ENCODE data around the gene ME3.
A peak's percentile ranks its signal among the peaks of the same experiment; 100 is the strongest.

ME3 gene

GRCh38 chr11:86558207-86558606 is 114.2 kb downstream of the ME3 start:
- Histone ChIP-seq H3K27ac (ENCODE audit: low read depth, low read length) (no peak overlapping the region), H3K4ac (ENCODE audit: low read depth, low read length) (no peak overlapping the region), H3K27me3 (ENCODE audit: insufficient read depth, low read length, poor library complexity) (no peaks in the 10 kb centered on the region), H3K79me1 (ENCODE audit: low read length) (no peaks in the 10 kb centered on the region), H3K4me2 (ENCODE audit: low read length) (no peak overlapping the region), H2AK5ac (ENCODE audit: low read length) (no peak overlapping the region), H2BK5ac (ENCODE audit: low read length) (no peak overlapping the region), H4K5ac (ENCODE audit: low read length) (no peak overlapping the region), H3K4me3 (ENCODE audit: low read length) (no peak overlapping the region), H3K4me1 (ENCODE audit: control insufficient read depth, low read depth, low read length) (peaks cover 5% of the 10 kb centered on the region), H3K9ac (ENCODE audit: low read length) (no peak overlapping the region), H3K18ac (ENCODE audit: low read length) (no peak overlapping the region), H3K56ac (ENCODE audit: low read length) (no peak overlapping the region), H2BK15ac (replicated peaks; ENCODE audit: low read depth) (no peak overlapping the region), H4K8ac (ENCODE audit: low read depth, low read length) (no peak overlapping the region), H3K79me2 (ENCODE audit: control insufficient read depth, insufficient read depth, low read length) (no peaks in the 10 kb centered on the region), H3K23ac (ENCODE audit: low read length) (no peak overlapping the region), H3K36me3 (ENCODE audit: control insufficient read depth, insufficient read depth, low read length) (no peaks in the 10 kb centered on the region), H2BK120ac (ENCODE audit: low read depth, low read length) (no peak overlapping the region)
- no CpG with 5 or more reads among the region's 1 CpG for WGBS (ENCODE audit: extremely low coverage, insufficient coverage, low lambda C conversion rate)
- DNase-seq, result no peak

GRCh38 chr11:86555866-86556265 is 116.5 kb downstream of the ME3 start:
- no peak overlapping the region for H3K56ac ChIP-seq (ENCODE audit: low read length)
- no peaks in the 10 kb centered on the region for H3K36me3 ChIP-seq (ENCODE audit: control insufficient read depth, insufficient read depth, low read length)
- H3K27ac ChIP-seq (ENCODE audit: low read depth, low read length), result no peak overlapping the region
- H2BK15ac ChIP-seq (replicated peaks; ENCODE audit: low read depth), result no peak overlapping the region
- H2BK5ac ChIP-seq (ENCODE audit: low read length), result no peak overlapping the region
- peaks cover 15% of the 10 kb centered on the region for H3K4me1 ChIP-seq (ENCODE audit: control insufficient read depth, low read depth, low read length)
- H3K27me3 ChIP-seq (ENCODE audit: insufficient read depth, low read length, poor library complexity), result no peaks in the 10 kb centered on the region
- no peak overlapping the region for H2AK5ac ChIP-seq (ENCODE audit: low read length)
- no peaks in the 10 kb centered on the region for H3K79me2 ChIP-seq (ENCODE audit: control insufficient read depth, insufficient read depth, low read length)
- no peak overlapping the region for H4K5ac ChIP-seq (ENCODE audit: low read length)
- H4K8ac ChIP-seq (ENCODE audit: low read depth, low read length), result no peak overlapping the region
- H2BK120ac ChIP-seq (ENCODE audit: low read depth, low read length), result no peak overlapping the region
- no peaks in the 10 kb centered on the region for H3K79me1 ChIP-seq (ENCODE audit: low read length)
- H3K9ac ChIP-seq (ENCODE audit: low read length), result no peak overlapping the region
- no peak overlapping the region for H3K23ac ChIP-seq (ENCODE audit: low read length)
- H3K18ac ChIP-seq (ENCODE audit: low read length), result no peak overlapping the region
- H3K4ac ChIP-seq (ENCODE audit: low read depth, low read length), result no peak overlapping the region
- no peak for DNase-seq
- H3K4me3 ChIP-seq (ENCODE audit: low read length), result no peak overlapping the region
- no peak overlapping the region for H3K4me2 ChIP-seq (ENCODE audit: low read length)

- WGBS (ENCODE audit: extremely low coverage, insufficient coverage, low lambda C conversion rate), result 100% methylated on average over 2 of the region's 5 CpGs
- H2BK120ac ChIP-seq (ENCODE audit: low read depth, low read length), result no peak overlapping the region
- no peaks in the 10 kb centered on the region for H3K27me3 ChIP-seq (ENCODE audit: insufficient read depth, low read length, poor library complexity)
These were observed 117.0 kb downstream of the ME3 start for GRCh38 chr11:86555401-86555800.

GRCh38 chr11:86553265-86553664 is 119.2 kb downstream of the ME3 start:
- Histone ChIP-seq H3K27me3 (ENCODE audit: insufficient read depth, low read length, poor library complexity) (no peaks in the 10 kb centered on the region), H2BK15ac (replicated peaks; ENCODE audit: low read depth) (no peak overlapping the region), H3K4ac (ENCODE audit: low read depth, low read length) (no peak overlapping the region), H3K18ac (ENCODE audit: low read length) (peak overlapping the region; percentile 13), H3K36me3 (ENCODE audit: control insufficient read depth, insufficient read depth, low read length) (no peaks in the 10 kb centered on the region), H4K8ac (ENCODE audit: low read depth, low read length) (no peak overlapping the region), H3K27ac (ENCODE audit: low read depth, low read length) (no peak overlapping the region), H3K23ac (ENCODE audit: low read length) (no peak overlapping the region), H4K5ac (ENCODE audit: low read length) (no peak overlapping the region), H3K9ac (ENCODE audit: low read length) (no peak overlapping the region), H2AK5ac (ENCODE audit: low read length) (no peak overlapping the region), H3K4me3 (ENCODE audit: low read length) (no peak overlapping the region), H3K79me2 (ENCODE audit: control insufficient read depth, insufficient read depth, low read length) (no peaks in the 10 kb centered on the region), H3K56ac (ENCODE audit: low read length) (no peak overlapping the region), H2BK5ac (ENCODE audit: low read length) (no peak overlapping the region), H3K79me1 (ENCODE audit: low read length) (no peaks in the 10 kb centered on the region), H3K4me2 (ENCODE audit: low read length) (no peak overlapping the region), H2BK120ac (ENCODE audit: low read depth, low read length) (no peak overlapping the region), H3K4me1 (ENCODE audit: control insufficient read depth, low read depth, low read length) (peaks cover 10% of the 10 kb centered on the region)
- DNase-seq, result no peak
- WGBS (ENCODE audit: extremely low coverage, insufficient coverage, low lambda C conversion rate), result no CpG with 5 or more reads among the region's 4 CpGs

More at GRCh38 chr11:86555401-86555800, 117.0 kb downstream of the ME3 start:
- no peak overlapping the region for H3K4me2 ChIP-seq (ENCODE audit: low read length)
- H3K79me2 ChIP-seq (ENCODE audit: control insufficient read depth, insufficient read depth, low read length), result no peaks in the 10 kb centered on the region
- H3K56ac ChIP-seq (ENCODE audit: low read length), result no peak overlapping the region
- H3K4me3 ChIP-seq (ENCODE audit: low read length), result no peak overlapping the region
- H3K79me1 ChIP-seq (ENCODE audit: low read length), result no peaks in the 10 kb centered on the region
- no peak overlapping the region for H2BK15ac ChIP-seq (replicated peaks; ENCODE audit: low read depth)
- no peak overlapping the region for H3K23ac ChIP-seq (ENCODE audit: low read length)
- no peak overlapping the region for H3K4ac ChIP-seq (ENCODE audit: low read depth, low read length)
- H2BK5ac ChIP-seq (ENCODE audit: low read length), result no peak overlapping the region
- no peak overlapping the region for H3K18ac ChIP-seq (ENCODE audit: low read length)
- no peak for DNase-seq
- no peaks in the 10 kb centered on the region for H3K36me3 ChIP-seq (ENCODE audit: control insufficient read depth, insufficient read depth, low read length)
- no peak overlapping the region for H2AK5ac ChIP-seq (ENCODE audit: low read length)
- no peak overlapping the region for H4K5ac ChIP-seq (ENCODE audit: low read length)
- no peak overlapping the region for H3K9ac ChIP-seq (ENCODE audit: low read length)
- peaks cover 15% of the 10 kb centered on the region for H3K4me1 ChIP-seq (ENCODE audit: control insufficient read depth, low read depth, low read length)
- H4K8ac ChIP-seq (ENCODE audit: low read depth, low read length), result no peak overlapping the region
- no peak overlapping the region for H3K27ac ChIP-seq (ENCODE audit: low read depth, low read length)

- H2BK15ac ChIP-seq (replicated peaks; ENCODE audit: low read depth), result no peak overlapping the region
- H3K9ac ChIP-seq (ENCODE audit: low read length), result no peak overlapping the region
- no peak overlapping the region for H4K5ac ChIP-seq (ENCODE audit: low read length)
- H2BK120ac ChIP-seq (ENCODE audit: low read depth, low read length), result no peak overlapping the region
- H2AK5ac ChIP-seq (ENCODE audit: low read length), result peak overlapping the region; percentile 46
- no peak overlapping the region for H4K8ac ChIP-seq (ENCODE audit: low read depth, low read length)
- peak overlapping the region; percentile 22 for H3K27ac ChIP-seq (ENCODE audit: low read depth, low read length)
- no peak overlapping the region for H3K18ac ChIP-seq (ENCODE audit: low read length)
- no peaks in the 10 kb centered on the region for H3K79me1 ChIP-seq (ENCODE audit: low read length)
- no peak overlapping the region for H3K23ac ChIP-seq (ENCODE audit: low read length)
- H3K4me2 ChIP-seq (ENCODE audit: low read length), result no peak overlapping the region
- DNase-seq, result peak; percentile 18
- no CpG with 5 or more reads among the region's 4 CpGs for WGBS (ENCODE audit: extremely low coverage, insufficient coverage, low lambda C conversion rate)
- H3K36me3 ChIP-seq (ENCODE audit: control insufficient read depth, insufficient read depth, low read length), result no peaks in the 10 kb centered on the region
- no peaks in the 10 kb centered on the region for H3K79me2 ChIP-seq (ENCODE audit: control insufficient read depth, insufficient read depth, low read length)
- H3K56ac ChIP-seq (ENCODE audit: low read length), result peak overlapping the region; percentile 30
- peak overlapping the region; percentile 36 for H2BK5ac ChIP-seq (ENCODE audit: low read length)
- H3K4ac ChIP-seq (ENCODE audit: low read depth, low read length), result no peak overlapping the region
- no peak overlapping the region for H3K4me3 ChIP-seq (ENCODE audit: low read length)
- no peaks in the 10 kb centered on the region for H3K27me3 ChIP-seq (ENCODE audit: insufficient read depth, low read length, poor library complexity)
- H3K4me1 ChIP-seq (ENCODE audit: control insufficient read depth, low read depth, low read length), result peaks cover 10% of the 10 kb centered on the region
These were observed 120.9 kb downstream of the ME3 start for GRCh38 chr11:86551288-86552092.

- Histone ChIP-seq H3K27ac (ENCODE audit: low read depth, low read length) (no peak overlapping the region), H4K8ac (ENCODE audit: low read depth, low read length) (no peak overlapping the region)
These were observed 121.7 kb downstream of the ME3 start for GRCh38 chr11:86550757-86551156.

More at GRCh38 chr11:86550757-86551156, 121.7 kb downstream of the ME3 start:
- Histone ChIP-seq H3K56ac (ENCODE audit: low read length) (no peak overlapping the region), H3K36me3 (ENCODE audit: control insufficient read depth, insufficient read depth, low read length) (no peaks in the 10 kb centered on the region), H3K27me3 (ENCODE audit: insufficient read depth, low read length, poor library complexity) (no peaks in the 10 kb centered on the region), H3K79me2 (ENCODE audit: control insufficient read depth, insufficient read depth, low read length) (no peaks in the 10 kb centered on the region), H2BK15ac (replicated peaks; ENCODE audit: low read depth) (no peak overlapping the region), H2BK5ac (ENCODE audit: low read length) (no peak overlapping the region), H3K23ac (ENCODE audit: low read length) (no peak overlapping the region), H3K79me1 (ENCODE audit: low read length) (no peaks in the 10 kb centered on the region), H3K4ac (ENCODE audit: low read depth, low read length) (no peak overlapping the region), H3K9ac (ENCODE audit: low read length) (no peak overlapping the region), H3K4me3 (ENCODE audit: low read length) (no peak overlapping the region), H3K4me2 (ENCODE audit: low read length) (no peak overlapping the region), H3K18ac (ENCODE audit: low read length) (no peak overlapping the region), H4K5ac (ENCODE audit: low read length) (no peak overlapping the region), H3K4me1 (ENCODE audit: control insufficient read depth, low read depth, low read length) (peaks cover 10% of the 10 kb centered on the region), H2AK5ac (ENCODE audit: low read length) (no peak overlapping the region), H2BK120ac (ENCODE audit: low read depth, low read length) (no peak overlapping the region)
- WGBS (ENCODE audit: extremely low coverage, insufficient coverage, low lambda C conversion rate), result no CpG with 5 or more reads among the region's 2 CpGs
- no peak for DNase-seq

Data from mesendoderm (in vitro differentiated cells).